Keratinocyte (primary cell): Measurements from ENCODE around the gene IKZF1.

Experiments
- EZH2 ChIP-seq: IDR thresholded peaks from one replicate; pipeline ENCODE4 v1.6.1; 2012; ENCODE audit warnings: inconsistent platforms, mild to moderate bottlenecking, low read length, moderate library complexity
- TF ChIP-seq, protein P1 (sequence below), 3 experiments: IDR thresholded peaks in 1 of 3; conservative IDR thresholded peaks in 1 of 3; optimal IDR thresholded peaks in 1 of 3; 2 replicates in 2 of 3; 3 replicates in 1 of 3; pipeline versions ENCODE3 to v1.5.1; 2011; ENCODE audit warnings: low read length in 3 of 3, mild to moderate bottlenecking in 3 of 3, moderate library complexity in 2 of 3, control low read depth in 1 of 3, inconsistent platforms in 1 of 3; ENCODE audit not compliant: insufficient read depth in 2 of 3; ENCODE audit errors: extremely low read depth in 1 of 3

- TF ChIP-seq, protein P1, sequence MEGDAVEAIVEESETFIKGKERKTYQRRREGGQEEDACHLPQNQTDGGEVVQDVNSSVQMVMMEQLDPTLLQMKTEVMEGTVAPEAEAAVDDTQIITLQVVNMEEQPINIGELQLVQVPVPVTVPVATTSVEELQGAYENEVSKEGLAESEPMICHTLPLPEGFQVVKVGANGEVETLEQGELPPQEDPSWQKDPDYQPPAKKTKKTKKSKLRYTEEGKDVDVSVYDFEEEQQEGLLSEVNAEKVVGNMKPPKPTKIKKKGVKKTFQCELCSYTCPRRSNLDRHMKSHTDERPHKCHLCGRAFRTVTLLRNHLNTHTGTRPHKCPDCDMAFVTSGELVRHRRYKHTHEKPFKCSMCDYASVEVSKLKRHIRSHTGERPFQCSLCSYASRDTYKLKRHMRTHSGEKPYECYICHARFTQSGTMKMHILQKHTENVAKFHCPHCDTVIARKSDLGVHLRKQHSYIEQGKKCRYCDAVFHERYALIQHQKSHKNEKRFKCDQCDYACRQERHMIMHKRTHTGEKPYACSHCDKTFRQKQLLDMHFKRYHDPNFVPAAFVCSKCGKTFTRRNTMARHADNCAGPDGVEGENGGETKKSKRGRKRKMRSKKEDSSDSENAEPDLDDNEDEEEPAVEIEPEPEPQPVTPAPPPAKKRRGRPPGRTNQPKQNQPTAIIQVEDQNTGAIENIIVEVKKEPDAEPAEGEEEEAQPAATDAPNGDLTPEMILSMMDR (optimal IDR thresholded peaks at IDR 0.05 in 1 of 3, IDR thresholded peaks at IDR 0.05 in 1 of 3, conservative IDR thresholded peaks at IDR 0.05 in 1 of 3; ENCODE audit: extremely low read depth in 1 of 3, insufficient read depth in 2 of 3, low read length in 3 of 3), result no peak
- no peak for TF ChIP-seq EZH2
Observed at GRCh38 chr7:50321487-50322067, 17.1 kb downstream of the IKZF1 start.
